HG03442 (cell line): Measurements from ENCODE around the gene ADGRD1.

Experiments
- ATAC-seq: cut with Tn5 transposase; IDR thresholded peaks from one replicate; pipeline ENCODE4 v1.9.1; 2021; ENCODE audit warnings: mild to moderate bottlenecking, moderate library complexity; ENCODE audit not compliant: unreplicated experiment

Gene ADGRD1

GRCh38 chr12:131142891-131143657, 189.4 kb downstream of the ADGRD1 start:
- no peak for ATAC-seq

DNA sequence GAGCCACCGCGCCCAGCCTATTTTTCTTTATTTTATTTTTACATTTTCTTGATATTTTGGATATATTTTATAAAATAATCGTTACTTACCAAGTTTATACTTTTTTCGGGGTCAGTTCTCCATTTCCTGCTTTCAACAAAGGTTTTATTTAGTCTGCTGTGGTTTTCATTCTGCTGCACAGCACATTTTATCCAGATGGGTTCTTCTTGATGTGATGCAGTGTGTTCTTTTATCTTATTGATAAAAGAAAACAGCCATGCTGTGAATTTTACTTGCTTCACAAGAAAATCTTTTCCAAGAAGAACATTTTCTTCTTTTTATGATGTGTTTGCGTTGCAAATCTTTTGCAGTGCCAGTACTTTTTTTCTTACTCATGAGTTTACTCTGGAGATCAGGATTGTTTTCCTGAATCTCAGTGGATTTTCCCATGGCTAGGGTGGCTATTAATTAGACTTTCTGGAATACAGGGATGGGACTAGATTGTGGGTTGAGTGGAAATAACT, 192.5 kb downstream of the ADGRD1 start:
- no peak for ATAC-seq

DNA sequence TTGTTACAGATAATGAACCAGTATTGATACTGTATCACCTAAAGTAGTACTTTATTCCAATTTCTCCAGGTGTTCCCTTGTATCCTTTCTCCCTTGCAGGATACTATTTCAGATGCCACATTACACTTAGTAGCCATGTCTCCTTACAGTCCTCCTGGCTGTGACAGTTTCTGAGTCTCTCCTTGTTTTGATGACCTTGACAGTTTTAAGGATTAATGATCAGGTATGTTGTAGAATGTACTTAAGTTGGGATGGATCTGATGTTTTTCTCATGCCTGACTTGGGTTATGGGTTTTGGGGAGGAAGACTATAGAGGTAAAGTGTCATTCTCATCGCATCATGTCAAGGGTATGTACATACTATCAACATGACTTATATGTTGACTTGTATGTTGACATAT, 193.6 kb downstream of the ADGRD1 start:
- no peak for ATAC-seq

GRCh38 chr12:131147894-131148293, 194.2 kb downstream of the ADGRD1 start:
- no peak for ATAC-seq

GRCh38 chr12:131151558-131152345, 198.0 kb downstream of the ADGRD1 start:
- no peak for ATAC-seq

DNA sequence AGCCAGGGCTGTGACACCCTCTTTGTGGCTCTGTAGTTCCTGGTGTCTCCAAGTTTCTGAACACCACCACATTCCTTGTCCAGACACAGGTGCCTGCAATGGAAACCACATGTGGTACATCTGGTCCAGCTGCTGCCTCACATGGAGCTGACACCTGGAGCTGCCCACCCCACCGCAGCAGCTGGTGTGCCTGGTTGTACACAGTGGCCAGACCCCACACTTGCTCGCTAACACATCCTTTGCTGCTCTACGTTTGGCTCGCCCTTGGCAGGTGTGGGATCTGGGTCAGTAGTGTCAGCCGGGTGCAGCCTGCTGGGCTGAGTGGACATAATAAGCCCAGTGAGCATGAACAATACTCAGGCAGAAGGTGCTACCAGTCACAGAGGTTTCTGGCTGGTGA, 198.9 kb downstream of the ADGRD1 start:
- ATAC-seq: no peak

DNA sequence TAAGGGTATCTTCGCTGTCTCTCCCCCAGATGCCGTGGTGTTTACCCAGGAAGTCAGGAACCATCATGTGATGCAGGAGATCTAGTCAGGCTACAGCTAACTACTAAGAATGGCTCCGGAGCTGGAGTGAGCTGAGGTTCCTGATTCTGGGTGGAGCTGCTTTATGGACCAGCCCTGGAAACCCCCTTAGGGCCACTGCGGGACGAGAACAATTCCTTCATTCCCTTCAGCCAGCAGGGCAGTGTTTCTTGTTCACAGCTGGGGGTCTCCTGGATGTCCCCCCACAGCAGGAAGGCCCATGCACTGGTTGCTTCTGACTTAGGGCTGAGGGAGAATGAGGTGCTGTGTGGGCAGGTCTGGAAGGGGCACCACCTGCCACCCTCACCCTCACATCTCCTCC, 199.3 kb downstream of the ADGRD1 start:
- no peak for ATAC-seq

GRCh38 chr12:131153956-131154355, 200.2 kb downstream of the ADGRD1 start:
- no peak for ATAC-seq

DNA sequence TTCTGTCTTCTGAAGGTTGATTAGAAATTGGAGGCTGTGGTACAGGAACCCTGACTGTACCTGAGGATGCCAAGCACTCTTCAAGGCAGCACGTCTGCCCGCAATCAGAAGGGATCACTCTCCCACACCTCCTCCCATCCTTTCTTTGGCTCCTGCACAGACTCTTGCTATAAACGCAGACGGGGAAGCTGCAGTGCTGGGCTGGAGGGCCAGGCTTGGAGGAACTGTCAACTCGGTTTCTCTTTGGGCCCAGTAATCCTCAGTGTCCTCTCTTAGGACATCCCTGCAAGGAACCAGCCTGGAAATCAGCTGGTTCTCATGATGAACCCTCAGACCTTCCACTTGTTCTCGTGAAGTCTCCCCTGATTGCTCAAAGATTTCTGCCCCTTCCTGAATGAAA, 201.4 kb downstream of the ADGRD1 start:
- ATAC-seq: no peak

DNA sequence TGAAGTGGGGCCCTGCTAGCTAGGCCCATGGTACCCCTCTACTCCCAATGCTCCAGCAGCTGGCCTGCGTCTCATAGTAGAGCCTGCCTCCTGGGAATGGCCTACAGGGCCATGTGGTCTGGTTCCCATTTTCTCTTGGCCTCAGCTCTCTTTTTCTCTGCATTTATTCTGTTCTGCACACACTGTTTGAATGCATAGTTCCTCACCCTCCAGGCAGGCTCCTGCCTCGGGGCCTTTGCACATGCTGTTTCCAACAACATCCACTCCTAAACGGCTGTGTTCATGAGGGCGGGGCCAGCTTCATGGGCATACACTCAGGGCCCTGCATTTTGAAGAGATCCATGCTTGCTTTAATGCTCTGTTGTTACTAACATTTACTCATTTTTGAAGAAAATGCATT, 204.0 kb downstream of the ADGRD1 start:
- ATAC-seq: no peak

GRCh38 chr12:131159660-131160059, 206.0 kb downstream of the ADGRD1 start:
- no peak for ATAC-seq

DNA sequence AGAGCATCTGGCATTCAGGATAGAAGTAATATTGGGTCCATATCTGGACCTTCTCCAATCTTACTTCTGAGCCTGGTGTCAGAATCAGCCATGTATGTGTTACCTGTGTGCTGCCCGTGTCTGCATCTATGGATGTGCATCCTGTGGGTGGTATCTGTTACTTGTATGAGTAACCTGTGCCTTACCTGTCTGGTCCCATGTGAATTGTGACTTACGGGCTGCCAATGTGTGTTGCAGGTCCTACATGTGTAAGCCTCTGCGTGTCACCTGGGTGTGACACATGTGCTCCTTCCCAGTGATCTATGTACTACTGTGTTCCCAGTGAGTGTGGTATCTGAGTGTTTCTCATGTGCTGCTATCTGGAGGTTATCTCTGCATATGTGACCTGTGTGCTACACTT, 208.4 kb downstream of the ADGRD1 start:
- ATAC-seq: no peak

DNA sequence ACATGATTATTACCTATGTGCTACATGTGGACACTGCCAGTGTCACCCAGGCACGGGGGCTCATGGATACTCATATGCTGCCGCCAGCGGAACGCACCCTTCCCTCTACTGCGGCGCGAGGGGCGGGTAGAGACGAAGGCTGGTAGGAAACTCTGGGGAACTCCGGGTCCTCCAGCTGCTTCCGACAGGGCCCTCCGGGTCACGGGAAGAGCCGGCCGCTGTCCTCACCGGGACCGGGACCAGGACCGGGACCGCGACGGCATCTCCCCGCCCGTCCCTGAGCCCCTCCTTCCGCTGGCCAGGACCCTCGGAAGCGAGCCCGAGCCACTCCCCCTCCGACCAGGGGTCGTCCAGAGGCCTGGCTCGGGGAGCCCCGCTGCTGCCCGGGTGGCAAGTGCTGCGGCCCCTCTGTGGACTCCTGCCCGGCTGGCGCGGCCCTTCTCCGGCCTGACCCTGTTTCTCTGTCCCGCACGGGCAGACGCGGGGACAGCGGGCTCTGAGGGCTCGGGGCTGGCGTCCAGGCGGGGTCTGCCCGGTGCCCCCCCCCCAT, 209.6 kb downstream of the ADGRD1 start:
- no peak for ATAC-seq

GRCh38 chr12:131164096-131164872, 210.6 kb downstream of the ADGRD1 start:
- ATAC-seq: no peak

- ATAC-seq: no peak
Observed at GRCh38 chr12:131166717-131167116, 213.0 kb downstream of the ADGRD1 start.

GRCh38 chr12:131167334-131167733, 213.6 kb downstream of the ADGRD1 start:
- no peak for ATAC-seq

- ATAC-seq: no peak
Observed at GRCh38 chr12:131171029-131171428, 217.3 kb downstream of the ADGRD1 start.

DNA sequence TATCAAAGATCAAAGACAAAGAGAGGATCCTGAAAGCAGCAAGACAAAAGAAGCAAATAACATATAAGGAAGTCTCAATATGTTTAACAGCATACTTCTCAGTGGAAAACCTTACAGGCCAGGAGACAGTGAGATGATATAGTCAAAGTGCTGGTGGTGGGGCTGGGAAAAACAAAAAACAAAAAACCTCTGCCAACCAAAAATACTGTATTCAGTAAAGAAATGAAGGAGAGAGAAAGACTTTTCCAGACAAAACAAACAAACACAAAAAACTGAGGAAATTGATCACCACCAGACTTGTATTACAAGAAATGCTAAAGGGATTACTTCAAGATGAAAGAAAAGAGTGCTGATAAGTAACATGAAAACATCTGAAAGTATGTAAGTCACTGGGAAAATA, 221.2 kb downstream of the ADGRD1 start:
- no peak for ATAC-seq

DNA sequence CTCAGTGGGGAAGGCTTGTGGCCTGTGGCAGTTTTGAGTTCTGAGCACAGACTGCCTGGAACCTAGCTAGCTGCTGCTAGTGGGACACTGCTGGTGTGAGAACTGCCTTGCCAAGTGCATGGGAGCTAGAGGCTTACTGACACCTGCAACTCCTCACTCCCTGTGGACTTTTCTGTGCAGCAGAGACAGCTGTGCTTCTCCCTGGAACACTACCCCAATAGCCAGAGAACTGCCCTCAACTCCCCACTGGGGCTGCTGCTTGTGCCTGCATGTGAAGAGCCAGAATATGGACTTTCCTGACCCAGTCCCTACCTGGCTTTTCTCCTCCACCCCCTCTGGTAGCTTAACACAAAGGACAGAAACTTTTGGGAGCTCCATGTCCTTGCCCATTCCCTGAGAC, 222.6 kb downstream of the ADGRD1 start:
- no peak for ATAC-seq

- ATAC-seq: no peak
Observed at GRCh38 chr12:131176926-131177325, 223.2 kb downstream of the ADGRD1 start.

GRCh38 chr12:131177599-131177998, 223.9 kb downstream of the ADGRD1 start:
- ATAC-seq: no peak
